Ishikawa (cell line): ENCODE measurements around the gene CAPZB.

Experiments
- CREB1 ChIP-seq: IDR thresholded peaks from 2 replicates; pipeline ENCODE4 v1.6.1; 2012; ENCODE audit warnings: low read depth
- EGR1 ChIP-seq: IDR thresholded peaks from 2 replicates; pipeline ENCODE4 v1.6.1; 2012
- NFIC ChIP-seq: IDR thresholded peaks from 2 replicates; pipeline ENCODE4 v1.6.1; 2012
- RAD21 ChIP-seq: IDR thresholded peaks from 2 replicates; pipeline ENCODE4 v1.6.1; 2012; ENCODE audit warnings: low read depth
- TAF1 ChIP-seq: IDR thresholded peaks from 2 replicates; pipeline ENCODE4 v1.6.1; 2012; ENCODE audit warnings: low read depth, mild to moderate bottlenecking
- ZBTB7A ChIP-seq: IDR thresholded peaks from 2 replicates; pipeline ENCODE4 v1.6.1; 2012; ENCODE audit warnings: low read depth
- TF ChIP-seq, protein P1 (sequence below): IDR thresholded peaks from 2 replicates; pipeline ENCODE4 v1.6.1; 2012; ENCODE audit warnings: low read depth, mild to moderate bottlenecking
- TF ChIP-seq, protein P2 (sequence below): IDR thresholded peaks from 2 replicates; pipeline ENCODE4 v1.6.1; 2012
- TF ChIP-seq, protein P3 (sequence below): IDR thresholded peaks from 2 replicates; pipeline ENCODE4 v1.6.1; 2012

DNA sequence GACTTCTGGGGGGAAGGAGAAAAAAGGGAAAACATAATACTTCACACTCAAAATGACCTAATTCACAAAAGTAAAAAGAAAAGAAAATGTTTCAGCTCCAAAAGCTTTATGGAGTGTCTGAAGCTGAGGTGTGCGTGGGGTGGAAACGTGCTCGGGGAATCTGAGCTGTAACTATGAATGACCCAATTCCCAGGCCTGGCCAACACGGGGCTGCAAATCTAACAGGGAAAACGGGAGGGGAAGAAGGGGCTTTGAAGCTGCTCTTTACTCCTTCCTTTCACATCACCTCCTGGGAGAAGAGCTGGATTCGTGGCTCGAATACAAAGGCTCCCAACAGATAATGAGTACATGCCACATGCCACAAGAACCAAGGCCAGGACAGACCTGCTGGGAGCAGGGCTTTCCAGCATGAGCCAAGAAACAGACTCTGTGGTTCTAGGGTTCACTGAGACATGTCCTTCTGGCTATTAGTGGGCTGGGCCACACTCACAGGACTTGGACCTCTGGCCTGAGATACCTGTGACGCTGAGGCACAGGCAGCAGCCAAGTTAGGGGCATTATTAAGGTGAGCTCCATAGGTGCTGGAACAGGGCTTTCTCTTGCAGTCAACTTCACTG lies 121.7 kb downstream of the CAPZB start:
- no peak for TF ChIP-seq NFIC
- TF ChIP-seq, protein P1, sequence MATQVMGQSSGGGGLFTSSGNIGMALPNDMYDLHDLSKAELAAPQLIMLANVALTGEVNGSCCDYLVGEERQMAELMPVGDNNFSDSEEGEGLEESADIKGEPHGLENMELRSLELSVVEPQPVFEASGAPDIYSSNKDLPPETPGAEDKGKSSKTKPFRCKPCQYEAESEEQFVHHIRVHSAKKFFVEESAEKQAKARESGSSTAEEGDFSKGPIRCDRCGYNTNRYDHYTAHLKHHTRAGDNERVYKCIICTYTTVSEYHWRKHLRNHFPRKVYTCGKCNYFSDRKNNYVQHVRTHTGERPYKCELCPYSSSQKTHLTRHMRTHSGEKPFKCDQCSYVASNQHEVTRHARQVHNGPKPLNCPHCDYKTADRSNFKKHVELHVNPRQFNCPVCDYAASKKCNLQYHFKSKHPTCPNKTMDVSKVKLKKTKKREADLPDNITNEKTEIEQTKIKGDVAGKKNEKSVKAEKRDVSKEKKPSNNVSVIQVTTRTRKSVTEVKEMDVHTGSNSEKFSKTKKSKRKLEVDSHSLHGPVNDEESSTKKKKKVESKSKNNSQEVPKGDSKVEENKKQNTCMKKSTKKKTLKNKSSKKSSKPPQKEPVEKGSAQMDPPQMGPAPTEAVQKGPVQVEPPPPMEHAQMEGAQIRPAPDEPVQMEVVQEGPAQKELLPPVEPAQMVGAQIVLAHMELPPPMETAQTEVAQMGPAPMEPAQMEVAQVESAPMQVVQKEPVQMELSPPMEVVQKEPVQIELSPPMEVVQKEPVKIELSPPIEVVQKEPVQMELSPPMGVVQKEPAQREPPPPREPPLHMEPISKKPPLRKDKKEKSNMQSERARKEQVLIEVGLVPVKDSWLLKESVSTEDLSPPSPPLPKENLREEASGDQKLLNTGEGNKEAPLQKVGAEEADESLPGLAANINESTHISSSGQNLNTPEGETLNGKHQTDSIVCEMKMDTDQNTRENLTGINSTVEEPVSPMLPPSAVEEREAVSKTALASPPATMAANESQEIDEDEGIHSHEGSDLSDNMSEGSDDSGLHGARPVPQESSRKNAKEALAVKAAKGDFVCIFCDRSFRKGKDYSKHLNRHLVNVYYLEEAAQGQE = no peak
- TF ChIP-seq RAD21 = no peak
- TF ChIP-seq EGR1 = no peak
- TF ChIP-seq CREB1 = no peak
- TF ChIP-seq, protein P2, sequence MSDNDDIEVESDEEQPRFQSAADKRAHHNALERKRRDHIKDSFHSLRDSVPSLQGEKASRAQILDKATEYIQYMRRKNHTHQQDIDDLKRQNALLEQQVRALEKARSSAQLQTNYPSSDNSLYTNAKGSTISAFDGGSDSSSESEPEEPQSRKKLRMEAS = no peak
- TF ChIP-seq TAF1 = no peak
- TF ChIP-seq, protein P3, sequence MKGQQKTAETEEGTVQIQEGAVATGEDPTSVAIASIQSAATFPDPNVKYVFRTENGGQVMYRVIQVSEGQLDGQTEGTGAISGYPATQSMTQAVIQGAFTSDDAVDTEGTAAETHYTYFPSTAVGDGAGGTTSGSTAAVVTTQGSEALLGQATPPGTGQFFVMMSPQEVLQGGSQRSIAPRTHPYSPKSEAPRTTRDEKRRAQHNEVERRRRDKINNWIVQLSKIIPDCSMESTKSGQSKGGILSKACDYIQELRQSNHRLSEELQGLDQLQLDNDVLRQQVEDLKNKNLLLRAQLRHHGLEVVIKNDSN = no peak
- TF ChIP-seq ZBTB7A = no peak
